Dedifferentiated amniotic fluid mesenchymal stem cell (primary cell): ENCODE results near the gene MRM2.

Experiments used
- DNase-seq: peaks from one replicate; pipeline ENCODE4 v3.0.0-alpha.2; 2016; ENCODE audit errors: extremely low spot score

MRM2 gene

DNA sequence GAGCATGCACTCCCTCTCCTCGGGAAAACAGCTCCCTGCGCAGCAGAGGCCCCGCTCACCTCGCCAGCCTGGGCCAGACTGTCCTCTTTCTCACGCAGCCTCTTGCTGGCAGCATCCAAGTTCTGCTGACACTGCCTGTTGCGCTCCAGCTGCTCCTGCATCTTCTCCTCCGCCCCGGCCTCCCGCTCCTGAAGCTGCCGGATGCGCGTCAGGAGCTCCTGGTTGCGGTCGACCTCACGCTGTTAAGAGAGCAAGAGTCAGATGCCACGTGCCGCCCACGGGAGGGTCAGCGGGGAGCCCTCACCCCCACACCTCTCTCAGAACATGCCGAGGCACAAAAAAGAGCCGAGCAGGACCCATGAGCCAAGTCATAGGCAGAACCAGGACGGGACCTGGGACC, 19.5 kb downstream of the MRM2 start:
- no peak for DNase-seq

DNA sequence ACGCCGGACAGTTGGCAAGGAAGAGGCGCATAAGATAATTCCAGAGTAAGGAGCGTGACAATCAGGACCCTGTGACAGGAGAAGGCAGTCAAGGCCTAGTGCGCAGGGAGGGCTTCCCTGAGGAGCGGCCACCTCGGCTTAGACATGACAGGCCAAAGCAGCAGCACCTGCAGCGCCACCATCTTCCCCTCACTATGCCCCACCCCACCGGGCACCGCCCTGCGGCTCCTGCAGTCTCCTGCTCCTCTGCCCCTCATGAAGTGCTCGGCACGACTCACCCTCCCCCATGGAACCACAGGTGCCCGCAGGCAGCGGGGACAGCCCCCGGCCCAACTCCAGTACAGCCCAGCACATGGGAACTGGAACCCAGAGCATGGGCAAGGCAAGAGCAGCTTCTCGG, 21.1 kb downstream of the MRM2 start:
- no peak for DNase-seq

DNA sequence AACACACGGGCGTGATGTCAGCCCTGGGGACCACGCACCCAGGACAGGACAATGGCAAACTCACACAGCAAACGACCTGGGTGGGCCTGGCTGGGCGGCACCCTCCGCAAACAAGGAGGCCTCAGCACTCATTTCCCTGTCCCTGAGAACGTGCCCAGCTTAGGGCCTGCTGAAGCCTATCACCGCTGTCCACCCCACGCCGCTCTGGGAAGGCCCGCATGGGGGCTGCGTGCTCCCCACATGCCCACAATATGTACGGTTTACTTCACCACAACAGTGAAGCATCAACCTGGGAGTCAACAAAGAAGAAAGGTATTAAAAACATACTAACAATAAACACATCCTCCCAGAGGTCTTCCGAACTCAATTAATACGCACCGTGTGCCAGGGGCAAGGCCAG, 21.5 kb downstream of the MRM2 start:
- no peak for DNase-seq

DNA sequence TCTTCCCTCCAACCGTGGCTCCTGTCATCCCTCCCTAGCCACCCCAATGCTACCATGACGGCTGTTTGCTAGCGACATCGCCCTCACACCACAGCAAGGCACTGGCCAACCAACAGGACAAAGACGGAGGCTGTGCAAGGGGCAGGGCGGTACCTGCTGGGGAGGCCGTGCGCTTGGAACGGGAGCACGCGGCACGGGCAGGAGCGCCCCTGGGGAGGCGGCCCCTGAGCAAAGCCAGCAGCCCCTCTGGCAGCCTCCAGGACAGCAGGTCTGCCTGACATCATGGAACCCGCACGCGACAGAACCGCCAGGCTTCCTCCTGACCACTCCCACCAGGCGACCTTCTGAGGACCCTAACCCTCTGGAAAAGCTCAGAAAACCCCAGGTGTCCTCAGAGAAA, 22.0 kb downstream of the MRM2 start:
- no peak for DNase-seq

DNA sequence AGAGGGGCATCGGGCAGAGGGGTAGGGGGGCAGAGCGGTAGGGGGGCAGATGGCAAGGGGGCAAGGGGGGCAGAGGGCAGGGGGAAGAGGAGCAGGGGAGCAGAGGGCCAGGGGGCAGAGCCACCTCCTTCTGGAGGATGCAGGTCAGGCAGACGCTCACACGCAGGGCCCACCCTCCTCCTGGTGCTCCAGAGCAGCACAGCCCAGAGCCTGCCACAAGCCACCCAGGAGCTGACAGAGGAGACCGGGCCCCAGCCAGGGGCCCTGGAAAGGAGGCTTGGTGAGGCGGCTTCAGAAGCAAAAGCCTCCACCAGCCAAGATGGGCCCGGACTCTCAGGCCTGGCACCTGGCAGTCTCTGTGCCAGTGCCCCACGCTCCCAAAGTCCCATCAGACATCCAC, 22.4 kb downstream of the MRM2 start:
- DNase-seq = no peak

DNA sequence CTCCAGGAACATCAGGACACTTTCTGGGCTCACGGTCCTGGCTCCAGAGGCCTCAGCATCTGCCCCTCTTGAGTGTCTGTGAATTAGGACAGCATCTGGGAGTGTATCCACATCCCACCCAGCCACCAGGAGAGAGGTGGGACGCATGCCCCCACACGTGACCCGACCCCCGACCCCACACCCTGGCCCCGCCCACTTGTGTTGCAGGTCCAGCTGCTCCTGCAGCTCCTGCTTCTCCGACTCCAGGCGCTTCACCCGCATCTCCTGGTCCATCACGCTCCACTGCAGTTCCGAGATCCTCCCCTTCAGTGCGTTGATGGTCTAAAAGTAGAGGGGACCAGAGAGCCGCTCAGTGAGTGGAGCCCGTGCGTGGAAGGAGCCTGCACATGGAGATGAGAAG, 22.9 kb downstream of the MRM2 start:
- no peak for DNase-seq

DNA sequence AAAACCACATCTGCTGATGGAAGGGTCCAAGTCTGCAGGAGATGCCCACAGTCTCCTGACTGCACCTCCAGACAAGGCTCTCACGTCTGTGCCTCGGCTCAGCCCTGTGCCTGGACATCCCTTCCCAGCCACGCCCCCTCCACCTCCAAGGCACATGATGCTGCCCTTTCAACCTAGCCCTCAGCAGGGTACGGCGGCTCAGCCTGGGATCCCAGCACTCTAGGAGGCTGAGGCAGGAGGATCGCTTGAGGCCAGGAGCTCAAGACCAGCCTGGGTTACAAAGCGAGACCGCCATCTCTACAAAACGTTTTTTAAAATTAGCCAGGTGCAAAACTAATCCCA, 23.6 kb downstream of the MRM2 start:
- no peak for DNase-seq

DNA sequence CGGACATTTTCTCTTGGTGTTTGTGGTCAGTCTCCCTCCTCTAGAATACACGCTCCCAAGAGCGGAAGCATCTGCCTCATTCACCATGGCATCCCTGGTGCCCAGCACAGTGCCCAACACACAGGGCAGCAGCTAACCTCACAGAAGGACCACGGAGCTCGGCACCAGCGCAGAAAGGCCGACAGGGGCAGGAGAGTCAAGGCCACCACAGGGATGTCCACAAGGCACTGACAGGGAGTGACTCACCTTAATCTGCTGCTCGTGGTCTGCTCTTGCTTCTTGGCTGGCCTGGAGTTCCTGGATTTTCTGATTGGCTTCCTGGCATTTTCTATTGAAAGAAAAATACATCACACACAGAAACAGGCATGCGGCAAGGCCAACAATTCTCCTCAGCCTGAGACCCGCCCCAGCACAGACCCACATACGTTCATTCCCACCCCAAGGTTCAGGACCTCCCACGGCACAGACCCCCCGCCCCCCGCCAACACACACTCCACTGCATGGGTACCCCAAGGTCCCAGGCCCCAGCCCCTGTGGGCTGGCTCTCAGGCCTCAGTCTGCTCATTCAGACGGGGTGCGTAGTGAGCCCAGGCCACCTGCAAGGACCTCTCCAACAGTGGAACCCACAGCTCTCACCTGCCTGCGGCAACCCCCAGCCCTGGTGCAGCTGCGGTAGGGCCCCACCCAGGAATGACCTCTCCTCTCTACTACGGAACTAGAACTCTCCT, 24.1 kb downstream of the MRM2 start:
- DNase-seq = no peak

DNA sequence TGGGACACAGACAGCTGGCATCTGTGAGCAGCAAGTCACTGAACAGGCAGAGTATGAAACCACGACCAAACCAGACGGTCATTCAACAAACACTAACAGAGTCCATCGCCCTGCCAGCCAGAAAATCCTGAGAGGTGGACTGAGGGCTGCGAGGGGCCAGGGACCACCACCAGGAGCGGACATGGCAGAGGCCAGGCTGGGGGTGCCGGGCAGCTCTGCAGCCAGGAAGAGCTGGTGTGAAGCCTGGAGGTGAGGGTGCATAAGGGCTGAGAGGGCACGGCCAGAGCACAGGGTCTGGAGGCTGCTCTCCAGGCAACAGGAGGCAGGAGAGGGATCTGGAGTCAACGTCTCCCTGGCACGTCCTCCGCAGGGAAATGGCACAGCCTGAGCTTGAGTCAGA, 24.8 kb downstream of the MRM2 start:
- no peak for DNase-seq

DNA sequence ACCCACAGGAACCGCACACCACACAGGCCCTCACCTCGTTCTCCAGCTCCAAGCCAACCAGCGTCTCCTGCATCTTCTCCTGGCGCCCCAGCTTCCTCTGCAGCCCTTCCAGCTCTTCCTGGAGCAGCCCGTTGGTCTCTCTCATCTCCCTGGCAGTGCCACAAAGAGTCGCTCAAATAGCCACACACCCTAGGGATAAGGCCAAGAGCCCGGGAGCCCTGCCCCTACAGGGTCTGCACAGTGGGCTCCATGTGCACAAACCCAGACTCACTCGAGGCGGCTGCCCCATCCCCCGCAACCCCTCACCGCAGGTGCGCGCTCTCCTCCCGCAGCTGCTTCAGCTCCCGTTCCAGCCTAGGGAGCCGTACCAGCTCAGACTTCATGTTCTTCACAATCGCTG, 26.2 kb downstream of the MRM2 start:
- DNase-seq = no peak

DNA sequence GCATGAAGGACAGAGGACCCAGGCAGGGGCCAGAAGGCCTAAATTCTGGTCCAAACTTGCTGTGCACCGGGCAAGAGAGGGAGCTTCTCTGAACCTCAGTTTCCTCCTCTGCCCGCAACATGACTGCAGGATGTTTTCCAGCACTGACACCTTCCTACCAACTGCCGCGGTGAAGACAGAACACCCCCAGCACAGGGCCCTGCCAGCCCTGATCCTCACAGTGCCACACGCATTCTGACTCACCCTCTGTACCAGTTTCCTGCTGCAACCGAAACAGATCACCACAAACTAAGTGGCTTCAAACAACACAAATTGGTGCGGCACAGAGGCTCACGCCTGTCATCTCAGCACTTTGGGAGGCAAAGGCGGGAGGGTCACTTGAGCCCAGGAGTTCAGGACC, 27.4 kb downstream of the MRM2 start:
- DNase-seq = no peak

DNA sequence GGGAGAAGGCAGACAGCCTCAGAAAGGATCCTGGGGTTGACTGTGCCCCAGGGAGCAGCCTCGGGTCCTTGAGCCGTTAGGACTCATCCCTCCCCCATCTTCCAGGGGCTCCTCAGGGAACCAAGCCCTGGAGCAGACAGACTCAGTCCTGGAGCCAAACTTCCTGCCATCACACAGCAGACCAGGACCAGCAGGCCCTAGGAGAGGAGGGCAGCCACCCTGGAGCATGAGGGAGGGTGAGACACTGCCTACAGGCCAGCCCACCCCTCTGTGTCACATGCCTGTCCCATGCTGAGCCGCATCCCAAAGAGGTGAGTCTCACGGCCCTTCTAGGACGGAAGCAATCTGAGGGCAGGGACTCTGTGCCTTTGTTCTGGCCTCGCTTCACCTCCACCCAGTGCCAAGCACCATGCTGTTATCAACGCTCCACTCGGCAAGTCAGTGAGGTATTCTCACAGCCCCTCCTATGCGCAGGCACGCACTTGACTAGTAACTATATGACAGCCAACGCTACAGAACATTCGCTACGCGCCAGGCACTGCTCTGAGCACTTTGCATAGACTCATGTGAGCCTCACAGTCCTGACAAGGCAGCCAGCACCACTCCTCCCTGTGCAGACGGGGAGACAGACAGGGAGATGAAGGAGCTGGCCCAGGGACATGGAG, 28.3 kb downstream of the MRM2 start:
- DNase-seq = no peak

DNA sequence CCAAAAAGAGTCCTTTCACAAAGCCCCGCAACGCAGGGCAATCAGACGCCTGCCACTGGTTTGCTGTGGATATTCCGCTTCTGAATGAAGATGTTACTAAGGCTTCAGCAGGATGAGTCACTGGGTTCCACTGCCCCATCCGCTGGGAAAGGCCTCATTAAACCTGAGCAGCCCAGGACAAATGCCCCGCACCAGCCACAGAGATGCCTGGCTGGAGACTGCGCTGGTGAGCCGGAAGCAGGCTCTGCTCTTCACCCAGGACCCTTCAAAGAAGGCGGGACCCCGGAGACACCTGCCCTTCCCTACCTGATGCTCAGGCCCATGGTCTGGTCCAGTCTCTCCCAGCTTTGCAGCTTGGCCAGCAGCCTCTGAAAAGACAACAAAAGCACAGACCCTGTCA, 29.1 kb downstream of the MRM2 start:
- no peak for DNase-seq

DNA sequence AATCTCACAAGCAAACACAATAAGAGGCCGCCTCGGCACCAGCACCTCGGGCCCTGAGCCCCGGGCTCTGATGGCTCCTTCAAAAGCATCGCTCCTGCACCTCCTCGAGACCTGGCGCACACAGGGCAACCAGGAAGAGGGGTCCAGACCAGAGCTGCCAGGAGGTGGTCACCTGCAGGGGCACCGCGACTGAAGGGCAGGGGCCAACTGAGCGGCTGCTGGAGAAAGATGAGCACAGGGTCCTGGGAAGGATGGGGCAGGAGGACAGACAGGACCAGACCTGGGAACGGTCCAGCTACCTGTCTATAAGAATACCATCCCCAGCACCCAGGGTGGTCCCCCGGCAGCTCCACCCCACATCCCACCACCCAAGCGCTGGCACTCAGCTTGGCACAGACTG, 30.1 kb downstream of the MRM2 start:
- DNase-seq = no peak

DNA sequence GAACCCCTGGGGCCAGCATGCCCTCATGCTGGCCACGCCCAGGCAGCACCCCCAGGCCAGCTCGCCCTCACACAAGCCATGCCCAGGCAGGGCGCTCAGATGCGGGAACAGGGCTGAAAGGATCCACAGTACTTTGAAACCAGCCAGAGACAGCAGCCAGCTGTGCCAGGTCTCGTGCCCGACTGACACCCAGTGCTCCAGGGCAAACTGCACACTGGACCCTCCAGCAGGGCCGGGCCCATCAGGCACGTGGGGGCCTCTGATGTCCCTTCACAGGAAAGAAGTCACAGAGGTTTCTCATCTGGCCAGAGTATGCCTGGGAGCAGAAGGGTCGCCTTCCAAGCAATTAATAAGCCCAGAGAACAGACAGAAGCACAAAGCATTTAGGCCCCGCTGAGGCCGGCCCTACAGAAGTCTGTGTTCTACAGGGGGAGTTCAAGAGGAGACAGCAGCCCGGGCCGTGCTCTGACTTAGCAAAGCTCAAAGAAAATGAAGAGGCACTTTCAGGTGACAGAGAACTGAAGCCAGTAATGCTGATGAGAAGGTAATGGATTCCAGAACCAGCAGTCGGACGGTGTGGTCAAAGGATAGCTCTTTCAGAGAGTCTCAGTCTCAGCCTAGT, 30.6 kb downstream of the MRM2 start:
- no peak for DNase-seq

DNA sequence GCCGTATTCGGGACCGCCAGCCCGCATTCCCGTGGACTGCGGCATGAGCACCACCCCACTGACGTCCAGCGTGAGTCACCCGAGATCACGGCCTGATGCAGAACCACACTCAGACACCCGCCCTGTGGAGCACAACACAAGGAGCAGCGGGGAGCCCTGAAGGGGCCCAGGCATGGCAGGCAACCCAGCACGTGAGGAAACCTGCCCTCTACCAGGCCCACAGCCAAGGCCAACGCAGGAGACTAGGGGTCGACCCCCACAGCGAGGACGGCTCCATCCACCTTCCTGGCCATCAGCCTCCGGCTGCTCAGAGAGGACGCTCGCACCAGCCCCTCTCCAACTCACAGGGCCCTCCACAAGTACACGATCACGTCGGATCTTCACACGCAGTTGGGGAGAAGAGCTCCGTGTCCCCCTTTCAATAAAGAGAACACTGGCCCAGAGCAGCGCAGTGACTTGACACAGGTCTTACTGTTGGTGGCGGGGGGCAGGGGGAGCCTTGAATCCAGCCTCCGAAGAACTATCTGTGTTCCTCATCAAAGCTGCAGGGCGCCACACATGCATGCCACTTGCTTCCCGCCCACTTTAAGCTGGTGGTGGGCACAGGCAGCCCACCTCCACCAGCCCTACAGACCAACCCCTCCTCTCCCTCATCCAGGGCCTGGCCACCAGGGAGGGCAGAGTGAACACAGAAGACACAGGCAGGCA, 31.3 kb downstream of the MRM2 start:
- DNase-seq = no peak

DNA sequence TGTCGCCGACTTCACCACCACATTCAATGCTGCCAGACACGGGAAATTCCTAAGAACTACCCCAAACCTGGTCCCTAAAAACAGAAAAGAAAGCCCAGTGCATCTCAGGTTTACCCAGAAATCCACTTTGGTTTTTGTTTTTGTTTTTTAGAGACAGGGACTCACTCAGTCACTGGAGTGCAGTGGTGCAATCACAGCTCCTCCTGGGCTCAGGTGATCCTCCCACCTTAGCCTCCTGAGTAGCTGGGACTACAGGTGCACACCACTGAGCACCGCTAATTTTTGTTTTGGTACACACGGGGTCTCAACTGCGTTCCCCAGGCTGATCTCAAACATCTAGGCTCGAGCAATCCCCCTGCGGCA, 32.1 kb downstream of the MRM2 start:
- DNase-seq = no peak

DNA sequence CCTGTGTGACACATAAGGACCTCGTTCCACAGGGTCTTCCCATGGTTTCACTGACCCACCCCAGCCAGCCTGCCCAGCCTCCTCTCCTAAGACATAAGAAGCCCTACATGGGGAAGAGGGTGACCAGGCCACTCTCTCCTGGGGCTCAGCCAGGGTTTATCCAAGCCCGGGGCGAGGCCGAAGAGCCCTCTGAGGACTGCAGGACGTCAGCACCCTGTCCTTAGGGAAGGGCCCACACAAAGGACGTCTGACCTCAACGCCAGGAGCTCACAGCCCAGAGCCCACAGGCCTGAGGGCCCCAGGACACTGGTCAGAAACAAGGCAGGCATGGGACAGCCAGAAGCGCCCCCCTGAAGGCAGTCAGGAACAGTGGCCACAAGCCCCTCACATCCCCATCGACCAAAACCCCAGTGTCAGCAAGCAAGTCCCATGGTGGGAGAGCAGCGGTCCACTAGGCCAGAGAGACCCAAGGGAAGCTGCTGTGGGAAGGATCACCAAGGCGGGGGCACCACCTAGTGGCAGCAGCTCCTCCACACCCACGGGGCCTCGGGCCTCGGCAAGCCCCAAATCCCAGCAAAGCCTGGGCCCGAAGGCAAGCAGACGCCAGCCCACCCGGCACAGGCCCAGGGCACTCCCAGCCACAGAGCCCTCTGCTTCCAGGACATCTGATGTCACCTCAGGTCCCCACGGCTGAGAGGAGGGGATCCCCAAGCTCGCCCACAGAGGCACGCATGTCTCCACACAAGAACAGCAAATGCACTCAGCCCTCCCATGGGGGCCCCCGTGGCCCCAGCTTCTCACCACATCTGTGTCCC, 32.7 kb downstream of the MRM2 start:
- peak; percentile 66 for DNase-seq

DNA sequence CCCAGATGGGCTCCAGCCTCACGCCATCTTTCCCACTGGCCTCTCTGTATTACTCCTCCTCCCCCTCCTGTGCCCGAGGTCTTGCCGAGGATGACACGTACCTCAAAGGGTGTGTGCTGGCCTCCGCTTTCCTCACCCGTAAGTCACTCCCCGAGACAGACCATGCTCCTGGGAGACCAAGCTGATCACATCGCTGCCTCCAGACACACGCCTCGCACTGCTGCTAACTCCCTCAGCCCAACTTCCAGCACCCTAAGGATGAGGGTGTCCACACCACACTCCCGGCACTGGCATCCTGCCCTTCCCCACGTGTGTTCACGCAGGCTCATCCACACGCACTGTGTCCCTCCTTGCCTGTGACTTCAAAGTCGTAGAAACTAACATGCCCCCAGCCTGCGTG, 33.3 kb downstream of the MRM2 start:
- DNase-seq = no peak

DNA sequence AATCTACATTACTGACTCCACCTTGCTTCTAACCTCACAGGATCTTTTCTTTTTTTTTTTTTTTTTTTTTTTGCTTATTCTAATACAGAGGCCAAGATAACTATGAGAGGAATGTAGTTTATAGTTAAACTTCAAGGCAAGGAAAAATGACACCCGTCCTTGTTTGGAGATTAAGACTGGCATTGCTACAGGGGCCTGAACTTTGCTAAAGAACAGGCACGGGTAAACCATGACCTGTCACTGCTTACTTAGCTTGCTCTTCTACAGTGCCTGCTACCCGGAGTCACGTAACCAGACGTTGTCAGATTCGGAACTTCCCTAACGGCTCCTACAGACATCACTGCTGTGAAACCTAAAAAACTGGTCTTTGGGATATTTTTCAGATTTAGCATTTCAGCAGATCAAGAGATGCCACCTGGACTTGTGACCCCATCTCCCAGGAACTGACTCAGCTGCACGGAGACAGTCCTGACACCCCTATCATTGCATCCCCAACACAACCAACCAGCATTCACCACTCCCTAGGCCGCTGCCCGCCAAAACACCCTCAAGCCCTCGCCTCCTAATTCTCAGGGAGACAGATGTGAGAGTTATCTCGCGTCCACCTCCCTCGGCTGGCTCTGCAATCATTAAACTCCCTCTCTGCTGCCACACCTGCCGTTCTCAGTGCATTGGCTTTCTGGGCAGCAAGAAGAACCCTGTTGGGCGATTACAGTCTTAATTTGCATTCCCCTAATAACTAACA, 36.8 kb downstream of the MRM2 start:
- DNase-seq = no peak

DNA sequence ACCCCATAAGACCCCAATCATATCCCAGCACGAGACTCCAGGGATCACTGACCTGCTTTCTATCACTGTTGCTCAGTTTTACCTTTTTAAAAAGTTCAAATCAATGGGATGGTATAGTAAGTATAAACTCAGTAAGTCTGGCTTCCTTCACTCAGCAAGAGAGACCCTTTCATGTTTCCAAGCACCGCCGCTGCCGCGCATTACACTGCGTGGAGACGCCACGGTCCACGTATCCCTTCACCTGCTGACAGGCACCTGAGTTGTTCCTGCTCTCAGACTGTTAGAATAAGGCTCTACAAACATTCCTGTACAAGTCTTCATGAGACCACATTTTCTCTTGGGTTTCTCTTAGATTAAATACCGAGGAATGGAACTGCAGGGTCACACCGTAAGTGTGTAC, 37.6 kb downstream of the MRM2 start:
- DNase-seq = no peak
